ENCODE results near the gene TGFBR1.

- TF ChIP-seq EZH2phosphoT487 (IDR thresholded peaks at IDR 0.05; ENCODE audit: borderline replicate concordance, low read length) = no peak
- TF ChIP-seq CTCF (conservative IDR thresholded peaks at IDR 0.05; ENCODE audit: low read depth, low read length) = no peak
Observed at GRCh38 chr9:99105152-99106043, 485 bp downstream of the TGFBR1 start.
